Gastroesophageal sphincter (tissue), 3 donors: Measurements from ENCODE around the gene LPCAT1.

Experiments
- CTCF ChIP-seq, 4 experiments: fragments of 200-600 bp in 2 of 4; fragments of 450-650 bp in 2 of 4; sonication (generic) in 1 of 4; IDR thresholded peaks; one replicate each; pipeline ENCODE4 v1.5.1; 2017 to 2019; ENCODE audit warnings: antibody characterized with exemption in 4 of 4, mild to moderate bottlenecking in 2 of 4, moderate library complexity in 2 of 4
- POLR2AphosphoS5 ChIP-seq: sonication (generic); formaldehyde crosslinking; IDR thresholded peaks from one replicate; pipeline ENCODE4 v1.6.1; 2017; ENCODE audit warnings: antibody characterized with exemption

- TF ChIP-seq CTCF (IDR thresholded peaks at IDR 0.05), result no peak
- TF ChIP-seq POLR2AphosphoS5, result no peak
Measured at GRCh38 chr5:1493941-1494340, 29.8 kb downstream of the LPCAT1 start.
